Muscle layer of colon (tissue), 2 donors: ENCODE data around the gene MYL6B.
A peak's percentile ranks its signal among the peaks of the same experiment; 100 is the strongest.

Experiments
- H3K27ac ChIP-seq: one replicate; pipeline ENCODE4 v1.7.0; 2013; ENCODE audit warnings: low read depth, mild to moderate bottlenecking, low read length, moderate library complexity
- H3K27me3 ChIP-seq, 2 donors: one replicate each; pipeline ENCODE4 v1.7.0; 2013; ENCODE audit warnings: low read length in 2 of 2, mild to moderate bottlenecking in 2 of 2; ENCODE audit not compliant: insufficient read depth in 2 of 2, control insufficient read depth in 1 of 2
- H3K36me3 ChIP-seq: one replicate; pipeline ENCODE4 v1.7.0; 2013; ENCODE audit warnings: mild to moderate bottlenecking, low read length; ENCODE audit not compliant: insufficient read depth
- H3K4me1 ChIP-seq: one replicate; pipeline ENCODE4 v1.7.0; 2013; ENCODE audit warnings: mild to moderate bottlenecking, low read length; ENCODE audit not compliant: insufficient read depth
- H3K4me3 ChIP-seq, 2 donors: one replicate each; pipeline ENCODE4 v1.7.0; 2013; ENCODE audit warnings: low read length in 2 of 2, low read depth in 1 of 2, mild to moderate bottlenecking in 1 of 2, moderate library complexity in 1 of 2
- H3K9ac ChIP-seq: one replicate; pipeline ENCODE4 v1.7.0; 2013; ENCODE audit warnings: low read length
- H3K9me3 ChIP-seq: one replicate; pipeline ENCODE4 v1.7.0; 2013; ENCODE audit warnings: mild to moderate bottlenecking, low read length
- donor health status: abdominal sarcoma.
- donor health status: Adenocarcinoma of cecum.

MYL6B gene

GRCh38 chr12:56126732-56127239, 25.6 kb upstream of the MYL6B start:
- no peaks in the 10 kb centered on the region for H3K9me3 ChIP-seq
- peak overlapping the region in 1 of 2 donors; percentile 58 for H3K4me3 ChIP-seq
- H3K36me3 ChIP-seq: peaks cover 23% of the 10 kb centered on the region
- peaks cover 33% of the 10 kb centered on the region for H3K4me1 ChIP-seq
- peak overlapping the region; percentile 92 for H3K27ac ChIP-seq
- H3K9ac ChIP-seq: peak overlapping the region; percentile 77
- H3K27me3 ChIP-seq: no peaks in the 10 kb centered on the region

DNA sequence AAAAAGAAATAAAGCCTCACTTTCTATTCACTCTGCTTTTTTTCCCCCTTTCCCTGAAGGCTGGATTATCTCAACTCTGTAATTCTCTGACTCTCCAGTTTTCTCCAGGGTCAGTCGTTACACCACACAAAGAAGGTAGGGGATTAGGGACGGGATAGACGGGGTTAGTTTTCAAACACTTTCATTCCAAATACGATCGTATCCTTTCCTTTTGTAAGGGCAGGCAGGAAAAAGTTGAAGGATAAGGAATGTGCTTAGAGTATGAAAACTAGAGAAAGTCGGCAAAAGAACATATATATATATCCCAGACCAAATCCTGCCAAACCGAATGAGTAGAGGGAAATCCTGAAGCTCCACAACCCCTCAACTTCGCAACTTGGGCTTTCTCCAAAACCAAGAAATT, 24.9 kb upstream of the MYL6B start:
- Histone ChIP-seq H3K9me3 (no peaks in the 10 kb centered on the region), H3K27ac (peak overlapping the region; percentile 92), H3K9ac (peak overlapping the region; percentile 77), H3K4me3 (peak overlapping the region in 1 of 2 donors; percentile 58), H3K27me3 (no peaks in the 10 kb centered on the region), H3K36me3 (peaks cover 24% of the 10 kb centered on the region), H3K4me1 (peaks cover 33% of the 10 kb centered on the region)

DNA sequence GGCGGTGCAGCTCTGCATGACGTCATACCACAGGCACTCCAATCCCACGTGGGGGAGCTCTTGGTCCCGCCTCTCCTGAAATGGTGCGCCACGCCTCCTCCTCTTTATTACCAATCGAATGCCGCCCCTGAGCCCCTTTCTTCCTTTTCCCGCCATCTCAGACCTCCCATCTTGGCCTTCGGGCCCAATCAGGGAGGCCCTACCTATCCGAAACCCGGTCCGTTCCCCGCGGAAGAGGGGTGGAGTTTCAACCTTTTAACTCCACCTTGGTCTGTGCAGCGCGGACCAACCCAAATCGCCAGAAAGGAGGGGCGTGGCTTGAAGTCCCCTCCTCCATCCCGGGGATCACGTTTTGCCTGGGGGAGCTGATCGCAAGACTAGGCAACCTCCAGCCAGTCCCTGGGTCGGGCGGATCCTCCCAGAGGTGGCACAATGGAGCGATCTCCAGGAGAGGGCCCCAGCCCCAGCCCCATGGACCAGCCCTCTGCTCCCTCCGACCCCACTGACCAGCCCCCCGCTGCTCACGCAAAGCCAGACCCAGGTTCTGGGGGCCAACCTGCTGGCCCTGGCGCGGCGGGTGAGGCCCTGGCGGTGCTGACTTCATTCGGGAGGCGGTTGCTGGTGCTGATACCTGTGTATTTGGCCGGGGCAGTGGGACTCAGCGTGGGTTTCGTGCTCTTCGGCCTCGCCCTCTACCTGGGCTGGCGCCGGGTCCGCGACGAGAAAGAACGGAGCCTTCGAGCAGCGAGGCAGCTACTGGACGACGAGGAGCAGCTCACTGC, 24.3 kb upstream of the MYL6B start, which contains the start of gene ESYT1:
Gene ESYT1 (plus strand): TSS at position 380 of the 782 bp plus-strand sequence. CDS start 53 bp downstream, at position 433.
- no peaks in the 10 kb centered on the region for H3K27me3 ChIP-seq
- H3K4me3 ChIP-seq: peak within 1 kb of the TSS; percentile 66 to 91
- peaks cover 26% of the 10 kb centered on the region for H3K36me3 ChIP-seq
- H3K27ac ChIP-seq: peak within 1 kb of the TSS; percentile 92
- H3K9me3 ChIP-seq: no peaks in the 10 kb centered on the region
- peaks cover 33% of the 10 kb centered on the region for H3K4me1 ChIP-seq
- H3K9ac ChIP-seq: peak within 1 kb of the TSS; percentile 83

DNA sequence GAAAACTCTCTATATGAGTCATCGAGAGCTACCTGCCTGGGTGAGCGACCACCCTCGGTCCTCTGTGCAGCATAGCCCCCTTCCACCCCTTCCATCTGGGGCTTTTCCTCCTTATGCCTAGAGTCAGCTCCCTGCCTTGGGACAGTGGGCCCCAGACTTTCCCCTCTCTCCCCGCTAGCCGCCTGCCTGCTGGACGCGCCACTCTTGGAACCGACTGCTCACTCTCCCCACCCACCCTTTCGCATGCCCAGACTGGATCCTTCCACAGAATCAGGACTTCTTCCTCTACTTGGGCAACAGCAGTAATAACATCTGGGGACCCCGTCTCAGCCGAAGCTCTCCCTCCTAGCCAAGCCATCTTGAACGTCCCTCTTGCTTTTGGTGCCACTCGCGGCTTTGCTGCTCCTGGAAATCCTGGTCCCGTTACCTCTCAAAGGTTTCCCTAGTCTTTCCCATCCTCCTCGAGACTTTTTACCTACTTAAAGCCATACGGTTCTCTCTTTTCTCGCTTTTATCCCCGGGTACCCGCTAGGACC, 23.6 kb upstream of the MYL6B start:
- H3K4me1 ChIP-seq: peaks cover 33% of the 10 kb centered on the region
- no peaks in the 10 kb centered on the region for H3K27me3 ChIP-seq
- H3K4me3 ChIP-seq: peak overlapping the region; percentile 66 to 91
- no peaks in the 10 kb centered on the region for H3K9me3 ChIP-seq
- H3K9ac ChIP-seq: peak overlapping the region; percentile 83
- H3K36me3 ChIP-seq: peaks cover 33% of the 10 kb centered on the region
- peak overlapping the region; percentile 92 for H3K27ac ChIP-seq

DNA sequence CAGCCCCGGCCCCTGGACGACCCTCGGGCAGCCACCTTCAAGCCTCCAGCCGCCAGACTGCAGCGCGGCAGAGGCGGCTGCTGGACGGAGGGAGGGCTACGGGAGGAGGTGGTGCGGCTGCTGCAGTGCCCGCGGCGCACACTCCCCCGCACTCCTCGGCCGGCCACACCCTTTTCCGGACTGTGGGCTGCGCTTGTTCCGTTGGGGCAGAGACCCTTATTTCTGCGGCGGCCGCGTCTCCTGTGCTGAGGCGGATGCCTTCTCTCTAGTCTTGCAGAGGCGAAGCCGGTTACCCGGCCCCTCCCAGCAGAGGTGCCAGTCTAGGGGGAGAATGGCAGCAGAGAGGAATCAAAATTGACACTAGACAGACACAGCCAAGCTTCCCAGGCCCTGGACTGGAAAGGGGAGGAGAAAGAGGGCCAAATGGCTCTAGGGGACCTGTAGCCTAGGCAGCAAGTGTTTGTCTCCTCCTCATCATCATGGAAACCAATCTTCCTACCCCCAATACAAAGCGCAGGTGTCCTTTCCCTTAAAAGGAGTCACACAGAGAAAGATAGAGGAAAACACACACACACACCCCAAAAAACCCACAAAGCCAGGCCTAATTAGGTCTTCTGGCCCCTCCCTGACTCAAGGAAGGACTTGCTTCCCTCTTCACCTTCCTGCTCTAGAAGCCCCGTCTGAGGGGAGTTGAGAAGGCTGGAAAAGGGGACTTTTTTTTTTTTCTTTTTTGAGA, 23.0 kb upstream of the MYL6B start:
- Histone ChIP-seq H3K36me3 (peaks cover 39% of the 10 kb centered on the region), H3K9me3 (no peaks in the 10 kb centered on the region), H3K9ac (peak overlapping the region; percentile 83), H3K4me1 (peaks cover 33% of the 10 kb centered on the region), H3K27me3 (no peaks in the 10 kb centered on the region), H3K4me3 (peak overlapping the region; percentile 66 to 91), H3K27ac (peak overlapping the region; percentile 92)

DNA sequence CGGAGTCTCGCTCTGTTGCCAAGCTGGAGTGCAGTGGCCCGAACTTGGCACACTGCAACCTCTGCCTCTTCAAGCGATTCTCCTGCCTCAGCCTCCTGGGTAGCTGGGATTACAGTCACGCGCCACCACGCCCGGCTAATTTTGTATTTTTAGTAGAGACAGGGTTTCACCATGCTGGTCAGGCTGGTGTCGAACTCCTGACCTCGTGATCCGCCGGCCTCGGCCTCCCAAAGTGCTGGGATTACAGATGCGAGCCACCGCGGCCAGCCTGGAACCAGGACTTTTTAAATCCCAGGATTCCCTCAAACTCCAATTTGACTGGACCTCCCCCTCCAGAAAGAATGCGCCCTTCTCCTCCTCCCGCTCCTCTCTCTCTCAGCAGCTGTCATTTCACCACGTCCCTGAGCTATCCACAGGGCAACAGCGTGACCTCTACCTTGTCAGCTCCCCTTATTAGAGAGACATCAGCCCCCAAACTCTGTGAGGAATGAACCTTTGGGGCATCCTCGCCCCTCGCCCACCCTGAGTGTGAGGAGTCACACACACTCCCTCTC, 22.4 kb upstream of the MYL6B start:
- no peaks in the 10 kb centered on the region for H3K27me3 ChIP-seq
- peaks cover 33% of the 10 kb centered on the region for H3K4me1 ChIP-seq
- H3K4me3 ChIP-seq: peak overlapping the region; percentile 66 to 91
- no peaks in the 10 kb centered on the region for H3K9me3 ChIP-seq
- H3K27ac ChIP-seq: peak overlapping the region; percentile 92
- peak overlapping the region; percentile 67 for H3K9ac ChIP-seq
- peaks cover 45% of the 10 kb centered on the region for H3K36me3 ChIP-seq

- Histone ChIP-seq H3K27me3 (no peaks in the 10 kb centered on the region), H3K4me3 (no peak overlapping the region), H3K9me3 (no peaks in the 10 kb centered on the region), H3K36me3 (peaks cover 52% of the 10 kb centered on the region), H3K4me1 (peaks cover 30% of the 10 kb centered on the region), H3K27ac (no peak overlapping the region), H3K9ac (no peak overlapping the region)
Measured at GRCh38 chr12:56130876-56131275, 21.5 kb upstream of the MYL6B start.

DNA sequence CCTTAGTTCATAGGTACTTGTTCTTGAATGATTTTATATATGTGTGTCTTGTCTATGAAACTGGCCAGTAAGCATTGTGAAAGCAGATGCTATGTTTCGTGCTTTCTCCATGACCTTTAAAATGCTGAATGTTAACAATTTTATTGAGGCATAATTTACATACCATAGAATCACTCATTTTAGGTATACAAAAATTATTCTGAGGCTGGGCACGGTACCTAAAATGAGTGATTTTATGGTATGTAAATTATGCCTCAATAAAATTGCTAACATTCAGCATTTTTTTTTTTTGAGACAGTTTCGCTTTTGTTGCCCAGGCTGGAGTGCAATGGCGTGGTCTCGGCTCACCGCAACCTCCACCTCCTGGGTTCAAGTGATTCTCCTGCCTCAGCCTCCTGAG, 17.5 kb upstream of the MYL6B start:
- H3K27ac ChIP-seq: no peak overlapping the region

DNA sequence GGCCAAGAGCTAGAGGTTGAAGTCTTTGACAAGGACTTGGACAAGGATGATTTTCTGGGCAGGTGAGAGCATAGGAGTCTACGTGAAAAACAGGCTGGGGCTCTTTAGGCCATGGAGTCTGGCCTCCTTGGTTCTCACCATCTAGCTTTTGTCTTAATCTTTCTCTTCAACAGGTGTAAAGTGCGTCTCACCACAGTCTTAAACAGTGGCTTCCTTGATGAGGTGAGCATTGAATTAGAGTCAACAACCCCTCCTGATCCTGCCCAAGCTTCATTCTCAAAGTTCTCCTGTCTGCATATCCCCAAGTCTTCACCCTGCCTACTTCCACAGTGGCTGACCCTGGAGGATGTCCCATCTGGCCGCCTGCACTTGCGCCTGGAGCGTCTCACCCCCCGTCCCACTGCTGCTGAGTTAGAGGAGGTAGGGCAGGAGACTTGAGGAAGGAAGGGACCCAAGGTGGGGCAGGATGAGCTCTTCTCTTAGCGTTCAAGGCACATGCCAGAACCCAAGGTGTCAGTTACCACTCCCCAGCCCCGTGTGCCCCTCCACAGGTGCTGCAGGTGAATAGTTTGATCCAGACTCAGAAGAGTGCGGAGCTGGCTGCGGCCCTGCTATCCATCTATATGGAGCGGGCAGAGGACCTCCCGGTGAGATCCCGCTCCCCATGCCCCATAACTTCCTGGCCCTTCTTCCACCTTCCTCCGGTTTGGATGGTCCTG, 14.4 kb upstream of the MYL6B start:
- Histone ChIP-seq H3K27me3 (no peaks in the 10 kb centered on the region), H3K4me1 (no peaks in the 10 kb centered on the region), H3K9me3 (no peaks in the 10 kb centered on the region), H3K36me3 (peaks cover 88% of the 10 kb centered on the region), H3K4me3 (no peak overlapping the region), H3K9ac (no peak overlapping the region), H3K27ac (no peak overlapping the region)

More for the DNA sequence above, 17.5 kb upstream of the MYL6B start:
- H3K4me1 ChIP-seq: peaks cover 9% of the 10 kb centered on the region
- no peaks in the 10 kb centered on the region for H3K27me3 ChIP-seq
- H3K4me3 ChIP-seq: no peak overlapping the region
- H3K9me3 ChIP-seq: no peaks in the 10 kb centered on the region
- H3K36me3 ChIP-seq: peaks cover 88% of the 10 kb centered on the region
- no peak overlapping the region for H3K9ac ChIP-seq

DNA sequence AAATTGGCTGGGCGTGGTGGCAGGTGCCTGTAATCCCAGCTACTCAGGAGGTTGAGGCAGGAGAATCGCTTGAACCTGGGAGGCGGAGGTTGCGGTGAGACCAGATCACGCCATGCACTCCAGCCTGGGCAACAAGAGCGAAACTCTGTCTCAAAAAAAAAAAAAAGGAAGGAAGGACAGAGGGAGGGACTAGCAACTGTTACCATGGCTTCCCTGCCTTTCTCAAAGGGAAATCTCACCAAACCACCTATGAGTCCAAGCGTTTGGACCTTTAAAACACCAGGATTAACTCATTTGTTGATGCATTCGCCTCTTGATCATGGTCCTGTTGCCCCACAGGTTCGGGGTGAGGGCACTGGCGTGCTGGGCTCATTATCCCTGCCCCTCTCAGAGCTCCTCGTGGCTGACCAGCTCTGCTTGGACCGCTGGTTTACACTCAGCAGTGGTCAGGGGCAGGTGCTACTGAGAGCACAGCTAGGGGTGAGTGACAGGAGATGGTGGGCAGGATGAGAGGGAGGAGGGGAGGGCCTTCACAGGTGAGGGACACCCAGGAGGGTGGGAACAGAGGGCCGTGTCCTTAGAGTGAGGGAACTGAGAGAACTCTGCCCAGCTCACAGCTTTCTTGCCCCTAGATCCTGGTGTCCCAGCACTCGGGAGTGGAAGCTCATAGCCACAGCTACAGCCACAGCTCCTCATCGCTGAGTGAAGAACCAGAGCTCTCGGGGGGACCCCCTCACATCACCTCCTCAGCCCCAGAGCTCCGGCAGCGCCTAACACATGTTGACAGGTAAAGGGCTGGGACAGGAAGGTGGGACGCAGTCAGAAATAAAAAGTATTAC, 10.2 kb upstream of the MYL6B start:
- no peak overlapping the region for H3K9ac ChIP-seq
- no peak overlapping the region for H3K4me3 ChIP-seq
- H3K27ac ChIP-seq: no peak overlapping the region
- H3K4me1 ChIP-seq: no peaks in the 10 kb centered on the region
- H3K27me3 ChIP-seq: no peaks in the 10 kb centered on the region
- H3K36me3 ChIP-seq: peaks cover 68% of the 10 kb centered on the region
- H3K9me3 ChIP-seq: no peaks in the 10 kb centered on the region
